Heart left ventricle (tissue), 16 donors: Measurements from ENCODE around the gene HTR3C. TPM values are rescaled to one million over a fixed set of nuclear protein-coding genes. Genes with fewer than 3 reads are reported as not detected.

Experiments
- ATAC-seq, 4 donors: fragments of 200-7000 bp; cut with Tn5 transposase; one replicate each; pipeline ENCODE4 v1.9.1; 2020 to 2022; ENCODE audit warnings: moderate library complexity in 4 of 4, mild to moderate bottlenecking in 3 of 4, moderate number of reproducible peaks in 1 of 4
- DNase-seq, 5 donors: peaks; one replicate each; pipeline ENCODE4 v3.0.0-alpha.2; 2020
- H3K27ac ChIP-seq, 12 donors: fragments of 200-600 bp; sonication (generic) in 4 of 12; one replicate each; pipeline versions ENCODE4 v1.5.0 to v1.8.0; 2016 to 2022; ENCODE audit warnings: mild to moderate bottlenecking in 2 of 12
- H3K27me3 ChIP-seq, 9 donors: fragments of 200-600 bp; sonication (generic) in 2 of 9; one replicate each; pipeline versions ENCODE4 v1.5.1 to v1.8.0; 2016 to 2022; ENCODE audit warnings: mild to moderate bottlenecking in 3 of 9
- H3K36me3 ChIP-seq, 9 donors: fragments of 200-600 bp; sonication (generic) in 2 of 9; one replicate each; pipeline versions ENCODE4 v1.5.0 to v1.8.0; 2018 to 2022; ENCODE audit warnings: mild to moderate bottlenecking in 2 of 9
- H3K4me1 ChIP-seq, 12 donors: fragments of 200-600 bp; sonication (generic) in 4 of 12; one replicate each; pipeline versions ENCODE4 v1.5.0 to v1.8.0; 2016 to 2022; ENCODE audit warnings: mild to moderate bottlenecking in 3 of 12
- H3K4me3 ChIP-seq, 12 donors: fragments of 200-600 bp; sonication (generic) in 4 of 12; one replicate each; pipeline versions ENCODE4 v1.5.0 to v1.8.0; 2017 to 2022; ENCODE audit warnings: mild to moderate bottlenecking in 9 of 12, moderate library complexity in 4 of 12
- H3K9me3 ChIP-seq, 12 donors: fragments of 200-600 bp; sonication (generic) in 4 of 12; one replicate each; pipeline versions ENCODE4 v1.5.0 to v1.8.0; 2016 to 2022; ENCODE audit warnings: mild to moderate bottlenecking in 1 of 12
- CTCF ChIP-seq, 12 donors: fragments of 200-600 bp; sonication (generic) in 4 of 12; IDR thresholded peaks; one replicate each; pipeline versions ENCODE4 v1.5.0 to v1.8.0; 2018 to 2022; ENCODE audit warnings: antibody characterized with exemption in 12 of 12, mild to moderate bottlenecking in 5 of 12
- POLR2A ChIP-seq, 2 donors: fragments of 450-650 bp; IDR thresholded peaks; one replicate each; pipeline ENCODE4 v1.6.1; 2017; ENCODE audit warnings: antibody characterized with exemption in 2 of 2, mild to moderate bottlenecking in 2 of 2, moderate library complexity in 2 of 2
- WGBS, 4 donors: extraction: QIAGEN DNeasy Blood & Tissue Kit in 2 of 4; methylation state at CpG; one replicate each; pipeline versions ENCODE4 v1.1.5 to v1.1.7; 2013 to 2018; 5-methylcytosine and 5-hydroxymethylcytosine counted together
- intact Hi-C, 10 donors: fragments of 100-400 bp; cut with DNase I; formaldehyde crosslinking; loops; one replicate each; pipeline versions ENCODE4 v1.11.1 to v1.14.2; 2022
- polyA plus RNA-seq, 2 donors: library from polyadenylated mRNA; stranded (reverse); fragments of 200-250 nt; gene quantifications; one replicate each; pipeline ENCODE4 v1.2.3, GENCODE V29; 2013
- total RNA-seq, 9 donors: library from RNA; depleted of rRNA in 2 of 9; stranded (reverse); fragments of >200 nt in 2 of 9; fragmentation: NEBNext Ultra II Directional in 3 of 9; extraction: Animal tissue kit (Norgen Biotek cat#: 25700) in 3 of 9; gene quantifications; one replicate each; pipeline versions ENCODE4 v1.1.0 to v1.2.4, GENCODE V29; 2016 to 2023
- donor health status: ischemic (EF 13 %, LVEDD 7.1; RV severe dilation, severe dysfunction).
- donor health status: healthy with polysubstance abuse.
- donor health status: DM: no; HTN: yes; CAD: no.
- donor health status: DM: no; HTN: no; CAD: no.
- donor health status: ischemic (EF 25% LVEDD 6.9; RV normal size, moderate dysfunction).
- donor health status: ischemic (EF 25% LVEDD 5.7; RV mildly dilated, moderate dysfunction).
- donor health status: healthy.
- donor health status: DM: yes; HTN: yes; CAD: no.
- donor health status: ischemic (EF 35%, LVEDD 5.7; RV mildly dilated, moderate dysfunction).
- donor health status: nonischemic (EF 11% LVEDD 7.7; RV severe dilation, severe dysfunction).
- donor health status: DM: yes; HTN: yes; CAD: no.
- donor health status: PGD.
- donor health status: ischemic (EF 29% LVEDD 5.4; RV normal size, mild dysfunction).
- donor health status: nonischemic (EF 23%, LVEDD 6.1; RV moderate dilation, normal function).

HTR3C gene
- total and polyA plus RNA-seq, 11 donors = not detected

- intact Hi-C loops = no loop called here
- Histone ChIP-seq H3K36me3 (no peaks in the 10 kb centered on the region), H3K4me3 (no peak overlapping the region), H3K9me3 (no peaks in the 10 kb centered on the region), H3K4me1 (no peaks in the 10 kb centered on the region), H3K27me3 (peaks cover 0 to 6% (median 0%) of the 10 kb centered on the region in 9 donors), H3K27ac (no peak overlapping the region)
- TF ChIP-seq CTCF (IDR thresholded peaks at IDR 0.05) = no peak
- no peak for TF ChIP-seq POLR2A (IDR thresholded peaks at IDR 0.05)
- DNase-seq (no peak), ATAC-seq (no peak)
- WGBS, 4 donors = 48 to 58% (median 53%) methylated on average over 7 of the region's 7 CpGs
These were observed 6.6 kb downstream of the HTR3C start for GRCh38 chr3:184059424-184059823.

GRCh38 chr3:184062637-184063036 lies 9.8 kb downstream of the HTR3C start:
- H3K27ac ChIP-seq = no peak overlapping the region
- no peak for ATAC-seq
- no peak overlapping the region for H3K4me3 ChIP-seq
- peaks cover 0 to 6% (median 0%) of the 10 kb centered on the region in 9 donors for H3K27me3 ChIP-seq
- intact Hi-C loops = no loop called here
- H3K9me3 ChIP-seq = no peaks in the 10 kb centered on the region
- H3K36me3 ChIP-seq = no peaks in the 10 kb centered on the region
- DNase-seq = no peak
- H3K4me1 ChIP-seq = no peaks in the 10 kb centered on the region
- TF ChIP-seq POLR2A (IDR thresholded peaks at IDR 0.05) (no peak), CTCF (IDR thresholded peaks at IDR 0.05) (no peak)

- WGBS, 4 donors = 85 to 88% (median 88%) methylated on average over 2 of the region's 2 CpGs
- intact Hi-C loops = no loop called here
- no peak for ATAC-seq
- H3K27me3 ChIP-seq = peaks cover 0 to 6% (median 0%) of the 10 kb centered on the region in 9 donors
- peaks cover 0 to 9% (median 0%) of the 10 kb centered on the region in 12 donors for H3K9me3 ChIP-seq
- H3K4me3 ChIP-seq = no peak overlapping the region
- H3K27ac ChIP-seq = no peak overlapping the region
- no peak for DNase-seq
- H3K36me3 ChIP-seq = no peaks in the 10 kb centered on the region
- no peak for TF ChIP-seq POLR2A (IDR thresholded peaks at IDR 0.05)
- TF ChIP-seq CTCF (IDR thresholded peaks at IDR 0.05) = no peak
- H3K4me1 ChIP-seq = no peaks in the 10 kb centered on the region
These were observed 13.4 kb downstream of the HTR3C start for GRCh38 chr3:184066211-184066610.

GRCh38 chr3:184067573-184068055 lies 14.8 kb downstream of the HTR3C start:
- 55 to 64% (median 59%) methylated on average over 6 of the region's 6 CpGs for WGBS, 4 donors
- intact Hi-C loops = no loop called here
- Histone ChIP-seq H3K4me1 (no peaks in the 10 kb centered on the region), H3K9me3 (peaks cover 0 to 9% (median 0%) of the 10 kb centered on the region in 12 donors), H3K27ac (no peak overlapping the region), H3K4me3 (no peak overlapping the region), H3K36me3 (no peaks in the 10 kb centered on the region), H3K27me3 (peaks cover 0 to 1% (median 0%) of the 10 kb centered on the region in 9 donors)
- ATAC-seq (no peak), DNase-seq (no peak)
- TF ChIP-seq CTCF (IDR thresholded peaks at IDR 0.05) (no peak), POLR2A (IDR thresholded peaks at IDR 0.05) (no peak)
